ENCODE data around the gene NUBP2. TPM values are rescaled to one million over a fixed set of nuclear protein-coding genes. Genes with fewer than 3 reads are reported as not detected.

NUBP2 gene
- total RNA-seq, 1 experiment from 2014 or later: 50.1 TPM

GRCh38 chr16:1758923-1759322 is 23.8 kb upstream of the NUBP2 start:
- no peak for DNase-seq (ENCODE audit: low read depth)

GRCh38 chr16:1759511-1759910 is 23.2 kb upstream of the NUBP2 start:
- no peak for DNase-seq (ENCODE audit: low read depth)

GRCh38 chr16:1760911-1761310 is 21.8 kb upstream of the NUBP2 start:
- no peak for DNase-seq (ENCODE audit: low read depth)

GRCh38 chr16:1761751-1762150 is 21.0 kb upstream of the NUBP2 start:
- no peak for DNase-seq (ENCODE audit: low read depth)

GRCh38 chr16:1762196-1762878 is 20.4 kb upstream of the NUBP2 start:
- DNase-seq (ENCODE audit: low read depth): no peak

- no peak for DNase-seq (ENCODE audit: low read depth)
Observed at GRCh38 chr16:1762879-1763520, 19.8 kb upstream of the NUBP2 start.

- no peak for DNase-seq (ENCODE audit: low read depth)
Observed at GRCh38 chr16:1763521-1764511, 18.9 kb upstream of the NUBP2 start.

- no peak for DNase-seq (ENCODE audit: low read depth)
Observed at GRCh38 chr16:1764971-1765370, 17.8 kb upstream of the NUBP2 start.

- DNase-seq (ENCODE audit: low read depth): no peak
Observed at GRCh38 chr16:1765826-1766225, 16.9 kb upstream of the NUBP2 start.

GRCh38 chr16:1766231-1766630 is 16.5 kb upstream of the NUBP2 start:
- no peak for DNase-seq (ENCODE audit: low read depth)

- DNase-seq (ENCODE audit: low read depth): no peak
Observed at GRCh38 chr16:1766701-1767100, 16.1 kb upstream of the NUBP2 start.

- DNase-seq (ENCODE audit: low read depth): no peak
Observed at GRCh38 chr16:1767116-1767994, 15.4 kb upstream of the NUBP2 start.

- no peak for DNase-seq (ENCODE audit: low read depth)
Observed at GRCh38 chr16:1768061-1768766, 14.5 kb upstream of the NUBP2 start.

GRCh38 chr16:1768767-1769401 is 13.9 kb upstream of the NUBP2 start:
- no peak for DNase-seq (ENCODE audit: low read depth)

- DNase-seq (ENCODE audit: low read depth): no peak
Observed at GRCh38 chr16:1769402-1770300, 13.1 kb upstream of the NUBP2 start.

- DNase-seq (ENCODE audit: low read depth): no peak
Observed at GRCh38 chr16:1770328-1771187, 12.2 kb upstream of the NUBP2 start.

GRCh38 chr16:1771188-1771863 is 11.4 kb upstream of the NUBP2 start, which contains the start of gene NME3:
Gene NME3 (minus strand): TSS chr16:1771543. CDS start chr16:1771534, 9 bp downstream.
- peak; percentile 61 for DNase-seq (ENCODE audit: low read depth)

All from RPMI7951 (cell line).